Stimulated activated CD4-positive, alpha-beta T cell treated with anti-CD3 and anti-CD28 coated beads, Interleukin-1b, Interleukin-23, amount 100 ng/mL, for 1 hour (primary cell): ENCODE measurements around the gene SEC24B.
"Not testable (repeated sequence)": the region's sequence is repeated elsewhere in the genome, so short reads cannot be mapped to it uniquely, and the experiment has no call there.

Experiments
- DNase-seq, 2 donors: peaks; one replicate each; pipeline ENCODE4 v3.0.0-alpha.2; 2020; ENCODE audit warnings: low read depth in 2 of 2

Gene SEC24B

GRCh38 chr4:109576462-109576861, 142.8 kb downstream of the SEC24B start:
- no peak for DNase-seq

- DNase-seq, result no peak
These were observed 145.2 kb downstream of the SEC24B start for GRCh38 chr4:109578846-109579245.

- not testable (repeated sequence) for DNase-seq
These were observed 146.4 kb downstream of the SEC24B start for GRCh38 chr4:109579997-109580396.

- peak in 1 of 2 donors; percentile 22 for DNase-seq
These were observed 154.6 kb downstream of the SEC24B start for GRCh38 chr4:109588176-109588575.

- no peak for DNase-seq
These were observed 155.5 kb downstream of the SEC24B start for GRCh38 chr4:109589119-109589518.

GRCh38 chr4:109589605-109590004, 156.0 kb downstream of the SEC24B start:
- DNase-seq, result no peak
